Measurements from ENCODE around the gene TERF2IP. TPM values are rescaled to one million over a fixed set of nuclear protein-coding genes. Genes with fewer than 3 reads are reported as not detected.

Gene TERF2IP
- total and polyA plus RNA-seq, 2 donors (not counting 1 experiment from before 2014, with no cell fraction given) = 47.5 to 54.7 TPM

GRCh38 chr16:75603241-75603640 is 44.3 kb upstream of the TERF2IP start:
- Histone ChIP-seq H3K4me3 (replicated peaks in 1 of 4; ENCODE audit: control extremely low read depth in 1 of 4, insufficient read depth in 1 of 4, low read depth in 3 of 4, low read length in 4 of 4) (no peak overlapping the region), H3K36me3 (ENCODE audit: control insufficient read depth, insufficient read depth, low read length) (peaks cover 3% of the 10 kb centered on the region), H3K9me3 (ENCODE audit: control insufficient read depth, insufficient read depth, low read depth, low read length) (no peaks in the 10 kb centered on the region), H3K79me2 (ENCODE audit: control insufficient read depth, insufficient read depth, low read length) (no peaks in the 10 kb centered on the region), H3K27ac (ENCODE audit: insufficient read depth, low read length) (no peak overlapping the region), H3K9ac (ENCODE audit: insufficient read depth, low read length) (no peak overlapping the region), H3K4me1 (ENCODE audit: control insufficient read depth, extremely low read depth, insufficient read depth, low read length) (no peaks in the 10 kb centered on the region), H2AFZ (ENCODE audit: low read length) (no peak overlapping the region), H3K4me2 (ENCODE audit: extremely low read depth, insufficient read depth, low read length) (no peak overlapping the region), H3K27me3 (ENCODE audit: control insufficient read depth, insufficient read depth, low read length) (no peaks in the 10 kb centered on the region), H4K20me1 (ENCODE audit: control insufficient read depth, extremely low read depth, insufficient read depth, low read length) (no peaks in the 10 kb centered on the region)
- TF ChIP-seq CTCF (conservative IDR thresholded peaks at IDR 0.05 in 1 of 2, IDR thresholded peaks at IDR 0.05 in 1 of 2; ENCODE audit: low read depth in 1 of 2, low read length in 2 of 2) = no peak
- no peak for TF ChIP-seq EZH2 (IDR thresholded peaks at IDR 0.05; ENCODE audit: low read length, missing control alignments)
- no peak for DNase-seq (ENCODE audit: low read depth in 2 of 2)

- no peak overlapping the region for H3K4me3 ChIP-seq (replicated peaks in 1 of 4; ENCODE audit: control extremely low read depth in 1 of 4, insufficient read depth in 1 of 4, low read depth in 3 of 4, low read length in 4 of 4)
- H3K4me2 ChIP-seq (ENCODE audit: extremely low read depth, insufficient read depth, low read length) = no peak overlapping the region
- H3K79me2 ChIP-seq (ENCODE audit: control insufficient read depth, insufficient read depth, low read length) = no peaks in the 10 kb centered on the region
- TF ChIP-seq EZH2 (IDR thresholded peaks at IDR 0.05; ENCODE audit: low read length, missing control alignments) = no peak
- TF ChIP-seq CTCF (conservative IDR thresholded peaks at IDR 0.05 in 1 of 2, IDR thresholded peaks at IDR 0.05 in 1 of 2; ENCODE audit: low read depth in 1 of 2, low read length in 2 of 2) = no peak
- no peak overlapping the region for H3K27ac ChIP-seq (ENCODE audit: insufficient read depth, low read length)
- no peaks in the 10 kb centered on the region for H3K9me3 ChIP-seq (ENCODE audit: control insufficient read depth, insufficient read depth, low read depth, low read length)
- no peak overlapping the region for H3K9ac ChIP-seq (ENCODE audit: insufficient read depth, low read length)
- no peak overlapping the region for H2AFZ ChIP-seq (ENCODE audit: low read length)
- no peaks in the 10 kb centered on the region for H3K4me1 ChIP-seq (ENCODE audit: control insufficient read depth, extremely low read depth, insufficient read depth, low read length)
- DNase-seq (ENCODE audit: low read depth in 2 of 2) = no peak
- H3K27me3 ChIP-seq (ENCODE audit: control insufficient read depth, insufficient read depth, low read length) = no peaks in the 10 kb centered on the region
- H4K20me1 ChIP-seq (ENCODE audit: control insufficient read depth, extremely low read depth, insufficient read depth, low read length) = no peaks in the 10 kb centered on the region
- H3K36me3 ChIP-seq (ENCODE audit: control insufficient read depth, insufficient read depth, low read length) = peaks cover 3% of the 10 kb centered on the region
Observed at GRCh38 chr16:75606507-75606906, 41.1 kb upstream of the TERF2IP start.

- Histone ChIP-seq H3K4me1 (ENCODE audit: control insufficient read depth, extremely low read depth, insufficient read depth, low read length) (peaks cover 2% of the 10 kb centered on the region), H3K9me3 (ENCODE audit: control insufficient read depth, insufficient read depth, low read depth, low read length) (no peaks in the 10 kb centered on the region), H3K27ac (ENCODE audit: insufficient read depth, low read length) (no peak overlapping the region), H3K9ac (ENCODE audit: insufficient read depth, low read length) (no peak overlapping the region), H3K79me2 (ENCODE audit: control insufficient read depth, insufficient read depth, low read length) (no peaks in the 10 kb centered on the region), H3K4me2 (ENCODE audit: extremely low read depth, insufficient read depth, low read length) (no peak overlapping the region), H2AFZ (ENCODE audit: low read length) (no peak overlapping the region), H3K27me3 (ENCODE audit: control insufficient read depth, insufficient read depth, low read length) (no peaks in the 10 kb centered on the region), H3K36me3 (ENCODE audit: control insufficient read depth, insufficient read depth, low read length) (peaks cover 7% of the 10 kb centered on the region), H4K20me1 (ENCODE audit: control insufficient read depth, extremely low read depth, insufficient read depth, low read length) (no peaks in the 10 kb centered on the region), H3K4me3 (replicated peaks in 1 of 4; ENCODE audit: control extremely low read depth in 1 of 4, insufficient read depth in 1 of 4, low read depth in 3 of 4, low read length in 4 of 4) (no peak overlapping the region)
- peak; percentile 21 to 68 for DNase-seq (ENCODE audit: low read depth in 2 of 2)
- TF ChIP-seq EZH2 (IDR thresholded peaks at IDR 0.05; ENCODE audit: low read length, missing control alignments) (no peak), CTCF (conservative IDR thresholded peaks at IDR 0.05 in 1 of 2, IDR thresholded peaks at IDR 0.05 in 1 of 2; ENCODE audit: low read depth in 1 of 2, low read length in 2 of 2) (no peak)
Observed at GRCh38 chr16:75614066-75614897, 33.3 kb upstream of the TERF2IP start.

All from fibroblast of lung (primary cell).